Choroid plexus epithelial cell (primary cell): ENCODE results near the gene LEAP2.

Source experiments
- DNase-seq: peaks from one replicate; pipeline ENCODE4 v3.0.0-alpha.2; 2010; ENCODE audit warnings: low read depth
- H3K4me3 ChIP-seq: 2 replicates; pipeline ENCODE4 v1.5.1; 2011; ENCODE audit warnings: low read depth, mild to moderate bottlenecking, control low read depth, low read length, moderate library complexity
- TF ChIP-seq, protein P1 (sequence below): conservative IDR thresholded peaks from 2 replicates; pipeline ENCODE4 v1.5.1; 2011; ENCODE audit warnings: low read depth, mild to moderate bottlenecking, control low read depth, inconsistent platforms, low read length, moderate library complexity

Gene LEAP2

DNA sequence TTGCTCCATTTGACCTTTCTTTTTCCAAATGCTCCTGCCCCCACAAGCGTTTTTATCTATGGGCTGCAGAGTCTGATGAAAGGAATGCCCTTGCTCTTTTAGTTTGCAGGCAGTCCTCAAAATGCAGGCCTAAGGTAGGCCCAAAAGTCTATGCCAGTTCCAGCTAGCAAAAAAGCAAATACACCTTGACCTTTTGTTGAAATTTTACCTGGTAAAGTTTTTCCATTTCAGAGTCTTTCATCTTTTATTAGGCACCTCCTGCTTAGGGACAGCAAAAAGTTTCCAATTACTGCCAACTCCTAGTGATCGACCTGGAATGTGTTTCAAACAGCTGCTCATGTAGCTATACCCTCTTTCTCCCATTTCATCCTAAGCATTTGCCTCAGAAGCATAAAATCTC lies 2.7 kb upstream of the LEAP2 start:
- no peak overlapping the region for H3K4me3 ChIP-seq
- no peak for DNase-seq
- TF ChIP-seq, protein P1, sequence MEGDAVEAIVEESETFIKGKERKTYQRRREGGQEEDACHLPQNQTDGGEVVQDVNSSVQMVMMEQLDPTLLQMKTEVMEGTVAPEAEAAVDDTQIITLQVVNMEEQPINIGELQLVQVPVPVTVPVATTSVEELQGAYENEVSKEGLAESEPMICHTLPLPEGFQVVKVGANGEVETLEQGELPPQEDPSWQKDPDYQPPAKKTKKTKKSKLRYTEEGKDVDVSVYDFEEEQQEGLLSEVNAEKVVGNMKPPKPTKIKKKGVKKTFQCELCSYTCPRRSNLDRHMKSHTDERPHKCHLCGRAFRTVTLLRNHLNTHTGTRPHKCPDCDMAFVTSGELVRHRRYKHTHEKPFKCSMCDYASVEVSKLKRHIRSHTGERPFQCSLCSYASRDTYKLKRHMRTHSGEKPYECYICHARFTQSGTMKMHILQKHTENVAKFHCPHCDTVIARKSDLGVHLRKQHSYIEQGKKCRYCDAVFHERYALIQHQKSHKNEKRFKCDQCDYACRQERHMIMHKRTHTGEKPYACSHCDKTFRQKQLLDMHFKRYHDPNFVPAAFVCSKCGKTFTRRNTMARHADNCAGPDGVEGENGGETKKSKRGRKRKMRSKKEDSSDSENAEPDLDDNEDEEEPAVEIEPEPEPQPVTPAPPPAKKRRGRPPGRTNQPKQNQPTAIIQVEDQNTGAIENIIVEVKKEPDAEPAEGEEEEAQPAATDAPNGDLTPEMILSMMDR, result no peak

DNA sequence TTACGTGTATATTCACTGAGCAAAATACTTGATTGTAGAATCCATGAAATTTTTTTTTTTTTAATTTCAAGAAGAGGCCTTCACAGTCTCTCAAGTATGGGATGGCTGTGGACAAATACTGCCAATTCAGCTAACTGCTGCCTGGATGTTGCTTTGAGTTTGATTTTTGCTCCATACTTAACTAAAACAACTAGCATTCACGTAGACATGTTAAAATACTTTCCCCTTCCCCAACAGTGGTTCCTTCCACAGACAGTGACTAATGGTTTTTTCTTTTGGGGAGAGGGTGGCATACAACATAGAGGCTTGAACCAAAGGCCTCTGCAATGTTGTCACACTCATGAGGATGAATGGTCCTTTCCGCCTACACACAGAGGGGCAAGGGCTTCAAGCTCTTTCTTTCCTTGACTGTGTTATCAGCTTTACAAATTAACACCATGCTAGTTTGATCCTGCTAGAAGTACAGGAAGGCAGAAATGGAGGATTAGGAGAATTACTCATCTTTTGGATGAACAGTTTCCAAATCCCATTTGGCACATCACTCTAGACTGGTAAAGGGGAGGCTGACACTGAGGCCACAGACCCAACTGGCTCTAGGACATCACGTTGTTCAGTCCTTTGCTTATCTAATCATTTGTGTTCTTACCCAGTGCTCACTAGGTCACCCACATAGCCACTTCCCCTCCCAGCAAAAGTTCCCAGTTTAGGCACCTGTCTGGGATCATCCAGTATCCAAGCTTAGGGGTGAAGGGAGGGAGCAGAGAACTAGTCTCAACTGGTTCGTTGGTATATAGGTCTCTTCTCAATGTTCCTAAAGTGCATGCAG lies 1.8 kb upstream of the LEAP2 start:
- no peak for DNase-seq
- H3K4me3 ChIP-seq, result no peak overlapping the region
- TF ChIP-seq, protein P1, result no peak

DNA sequence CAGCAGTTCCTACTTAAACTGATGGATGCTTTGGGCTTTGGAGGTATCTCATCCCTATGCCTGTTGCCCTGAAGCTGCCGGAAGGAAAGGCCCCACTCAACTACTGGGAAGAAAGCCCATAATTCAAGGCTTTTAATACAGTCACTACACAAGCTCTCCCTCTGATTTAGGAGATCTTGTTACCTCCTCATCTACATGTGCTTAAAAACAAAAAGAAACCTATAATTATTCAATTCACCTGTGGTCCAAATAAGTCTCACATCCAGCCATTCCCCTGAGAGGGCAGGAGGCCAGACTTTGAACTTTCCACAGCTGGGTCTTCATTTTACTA lies 715 bp upstream of the LEAP2 start:
- no peak for DNase-seq
- TF ChIP-seq, protein P1, result no peak
- H3K4me3 ChIP-seq, result no peak overlapping the region

DNA sequence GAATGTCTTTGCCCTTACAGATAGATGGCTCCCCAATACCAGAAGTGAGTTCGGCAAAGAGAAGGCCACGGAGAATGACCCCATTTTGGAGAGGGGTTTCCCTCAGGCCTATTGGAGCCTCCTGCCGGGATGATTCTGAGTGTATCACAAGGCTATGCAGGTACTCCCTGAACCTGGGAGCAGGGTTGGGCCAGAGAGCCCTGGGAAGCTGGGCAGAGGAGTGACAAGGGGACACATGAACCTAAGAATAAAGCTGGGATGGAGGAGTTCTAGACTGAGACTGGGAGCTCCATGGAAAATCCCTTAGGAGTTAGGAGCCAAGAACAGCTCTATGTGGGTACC lies 433 bp downstream of the LEAP2 start:
- TF ChIP-seq, protein P1, result no peak
- H3K4me3 ChIP-seq, result no peak overlapping the region
- DNase-seq, result no peak

DNA sequence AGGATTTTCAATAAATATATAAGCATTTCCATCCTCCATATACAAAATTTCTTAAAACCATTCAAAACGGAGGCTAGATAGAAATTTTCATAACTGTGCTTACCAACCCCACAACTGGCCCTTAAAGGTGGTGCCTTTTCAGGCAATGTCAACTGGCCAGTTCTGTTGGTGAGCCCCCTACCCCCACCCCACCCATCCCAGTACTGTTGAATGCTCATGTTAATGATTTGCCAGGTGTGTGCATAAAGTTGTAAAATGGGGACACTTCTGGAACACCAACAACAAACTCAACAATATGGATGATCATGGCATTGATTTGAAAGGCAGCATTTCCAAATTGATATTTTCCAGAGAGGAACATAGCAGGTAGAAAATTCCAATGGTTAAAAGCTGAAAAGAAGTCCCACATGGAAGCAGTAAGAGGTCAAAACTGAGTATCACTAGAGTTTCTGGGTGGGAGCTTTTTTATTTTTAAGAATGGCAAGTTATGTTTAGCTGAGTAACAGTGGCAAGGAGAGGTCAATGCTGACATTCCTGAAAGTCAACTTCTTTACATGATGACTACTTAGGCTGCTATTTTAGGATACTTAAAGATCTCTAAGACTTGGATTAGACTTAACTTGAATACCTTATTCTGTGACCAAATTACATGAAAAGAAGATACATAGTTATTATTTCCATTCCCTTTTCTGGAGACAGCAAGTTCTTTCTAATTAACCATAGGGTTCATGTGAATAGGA lies 2.7 kb downstream of the LEAP2 start:
- H3K4me3 ChIP-seq, result no peak overlapping the region
- TF ChIP-seq, protein P1, result no peak
- peak; percentile 63 for DNase-seq

DNA sequence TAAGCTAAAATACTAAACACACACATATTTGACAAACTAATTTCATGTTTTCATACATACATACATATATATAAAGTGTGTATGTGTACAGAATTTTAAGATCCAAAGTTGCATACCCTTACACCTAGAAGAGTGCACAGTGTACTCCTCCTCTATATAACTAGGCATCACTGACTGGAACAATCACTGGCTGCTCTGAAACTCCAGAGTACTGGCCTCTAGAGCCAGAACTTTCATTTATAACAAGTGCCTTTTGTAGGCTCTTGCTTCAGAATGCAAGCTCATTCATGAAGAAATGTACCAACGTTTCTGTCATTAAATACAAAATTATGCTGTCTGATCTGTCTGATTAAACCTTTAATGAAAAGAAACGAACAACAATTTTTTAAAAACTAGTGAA lies 4.0 kb downstream of the LEAP2 start:
- no peak for DNase-seq
- TF ChIP-seq, protein P1, result no peak

GRCh38 chr5:132877938-132878337 lies 4.5 kb downstream of the LEAP2 start:
- H3K4me3 ChIP-seq, result no peak overlapping the region
- DNase-seq, result peak; percentile 57
- TF ChIP-seq, protein P1, result no peak

More for the DNA sequence above, 4.0 kb downstream of the LEAP2 start:
- no peak overlapping the region for H3K4me3 ChIP-seq
